ENCODE measurements around the gene RCAN3.

GRCh38 chr1:24490101-24490781 lies 12.4 kb upstream of the RCAN3 start:
- TF ChIP-seq IKZF1 (IDR thresholded peaks at IDR 0.05) (no peak), MAX (IDR thresholded peaks at IDR 0.05) (no peak), ZFP91 (CRISPR knock-in tag; IDR thresholded peaks at IDR 0.05; ENCODE audit: borderline replicate concordance) (no peak), ZFP1 (CRISPR knock-in tag; IDR thresholded peaks at IDR 0.05) (no peak), KDM4B (CRISPR knock-in tag; IDR thresholded peaks at IDR 0.05) (no peak), JUN (CRISPR knock-in tag; IDR thresholded peaks at IDR 0.05) (no peak), SIN3A (IDR thresholded peaks at IDR 0.05; ENCODE audit: borderline replicate concordance, low read depth, low read length) (no peak), ZNF639 (CRISPR knock-in tag; conservative IDR thresholded peaks at IDR 0.05) (no peak), BRD4 (CRISPR knock-in tag; IDR thresholded peaks at IDR 0.05) (no peak)
- TF ChIP-seq, protein P1, sequence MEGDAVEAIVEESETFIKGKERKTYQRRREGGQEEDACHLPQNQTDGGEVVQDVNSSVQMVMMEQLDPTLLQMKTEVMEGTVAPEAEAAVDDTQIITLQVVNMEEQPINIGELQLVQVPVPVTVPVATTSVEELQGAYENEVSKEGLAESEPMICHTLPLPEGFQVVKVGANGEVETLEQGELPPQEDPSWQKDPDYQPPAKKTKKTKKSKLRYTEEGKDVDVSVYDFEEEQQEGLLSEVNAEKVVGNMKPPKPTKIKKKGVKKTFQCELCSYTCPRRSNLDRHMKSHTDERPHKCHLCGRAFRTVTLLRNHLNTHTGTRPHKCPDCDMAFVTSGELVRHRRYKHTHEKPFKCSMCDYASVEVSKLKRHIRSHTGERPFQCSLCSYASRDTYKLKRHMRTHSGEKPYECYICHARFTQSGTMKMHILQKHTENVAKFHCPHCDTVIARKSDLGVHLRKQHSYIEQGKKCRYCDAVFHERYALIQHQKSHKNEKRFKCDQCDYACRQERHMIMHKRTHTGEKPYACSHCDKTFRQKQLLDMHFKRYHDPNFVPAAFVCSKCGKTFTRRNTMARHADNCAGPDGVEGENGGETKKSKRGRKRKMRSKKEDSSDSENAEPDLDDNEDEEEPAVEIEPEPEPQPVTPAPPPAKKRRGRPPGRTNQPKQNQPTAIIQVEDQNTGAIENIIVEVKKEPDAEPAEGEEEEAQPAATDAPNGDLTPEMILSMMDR (CRISPR knock-in tag; IDR thresholded peaks at IDR 0.05): no peak

All from HepG2 (cell line).